Measurements from ENCODE around the gene ZFAND3.

GRCh38 chr6:37826993-37827392, 7.5 kb downstream of the ZFAND3 start:
- TF ChIP-seq CTCF (IDR thresholded peaks at IDR 0.05; ENCODE audit: borderline replicate concordance, extremely low read depth, low read length, poor library complexity, severe bottlenecking) (no peak), EZH2 (IDR thresholded peaks at IDR 0.05; ENCODE audit: borderline replicate concordance, low read depth, low read length, severe bottlenecking) (no peak)
